AG04450 (cell line): ENCODE measurements around the gene CPT1A. TPM values are rescaled to one million over a fixed set of nuclear protein-coding genes. Genes with fewer than 3 reads are reported as not detected.

Source experiments
- CTCF ChIA-PET: fragments of 300-600, 350-600 bp; formaldehyde crosslinking; extraction: SDS; loops from one replicate; lab custom pipeline; 2022; ENCODE audit warnings: antibody characterized with exemption, inconsistent platforms; lab: Charles Lee
- POLR2A ChIA-PET: fragments of 350-600 bp; formaldehyde crosslinking; extraction: SDS; loops from one replicate; lab custom pipeline; 2021; ENCODE audit warnings: antibody characterized with exemption, inconsistent platforms; lab: Yijun Ruan, JAX
- DNase-seq: peaks from one replicate; pipeline ENCODE4 v3.0.0-alpha.2; 2011; ENCODE audit warnings: low read depth, low spot score
- H3K27ac ChIP-seq: one replicate; pipeline ENCODE4 v1.5.1; 2012; ENCODE audit warnings: low read depth, low read length, control low read depth
- H3K27me3 ChIP-seq: one replicate; pipeline ENCODE4 v1.6.0; 2012; ENCODE audit warnings: low read length; ENCODE audit not compliant: control insufficient read depth, insufficient read depth
- H3K4me3 ChIP-seq: 2 replicates; pipeline ENCODE4 v1.5.1; 2011; ENCODE audit warnings: mild to moderate bottlenecking, low read depth, low read length, control low read depth
- H3K9me3 ChIP-seq: 2 replicates; pipeline ENCODE4 v1.5.1; 2012; ENCODE audit warnings: low read length; ENCODE audit not compliant: control insufficient read depth, insufficient read depth
- polyA plus RNA-seq: library from polyadenylated mRNA; depleted of rRNA; stranded (reverse); fragments of >200 nt; gene quantifications from 2 replicates; pipeline ENCODE4 v1.2.3, GENCODE V29; 2011
- TF ChIP-seq, protein P1 (sequence below): IDR thresholded peaks from 2 replicates; pipeline ENCODE4 v1.5.1; 2011; ENCODE audit warnings: low read depth, low read length, control low read depth, inconsistent platforms

Gene CPT1A
- polyA plus RNA-seq, 1 experiment: 12.4 TPM

DNA sequence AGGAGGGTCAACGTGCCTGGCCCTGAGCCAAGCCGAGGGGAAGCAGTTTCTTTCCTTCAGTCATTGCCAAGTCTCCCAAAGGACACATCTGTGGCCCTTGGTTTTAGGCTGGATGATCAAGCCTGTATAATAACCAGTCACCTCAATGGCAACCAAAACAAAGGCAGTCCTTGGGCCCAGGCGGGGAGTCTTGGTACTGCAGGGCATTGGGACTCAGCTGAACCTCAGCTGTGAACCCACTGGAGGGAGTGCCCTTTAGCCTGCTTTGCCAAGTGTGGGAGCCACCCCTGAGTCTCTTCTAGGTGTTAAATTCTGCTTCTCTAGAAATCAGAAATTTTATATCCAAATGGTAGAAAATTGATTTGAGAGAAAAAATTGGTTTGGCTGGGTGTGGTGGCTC lies 36.9 kb downstream of the CPT1A start:
- TF ChIP-seq, protein P1, sequence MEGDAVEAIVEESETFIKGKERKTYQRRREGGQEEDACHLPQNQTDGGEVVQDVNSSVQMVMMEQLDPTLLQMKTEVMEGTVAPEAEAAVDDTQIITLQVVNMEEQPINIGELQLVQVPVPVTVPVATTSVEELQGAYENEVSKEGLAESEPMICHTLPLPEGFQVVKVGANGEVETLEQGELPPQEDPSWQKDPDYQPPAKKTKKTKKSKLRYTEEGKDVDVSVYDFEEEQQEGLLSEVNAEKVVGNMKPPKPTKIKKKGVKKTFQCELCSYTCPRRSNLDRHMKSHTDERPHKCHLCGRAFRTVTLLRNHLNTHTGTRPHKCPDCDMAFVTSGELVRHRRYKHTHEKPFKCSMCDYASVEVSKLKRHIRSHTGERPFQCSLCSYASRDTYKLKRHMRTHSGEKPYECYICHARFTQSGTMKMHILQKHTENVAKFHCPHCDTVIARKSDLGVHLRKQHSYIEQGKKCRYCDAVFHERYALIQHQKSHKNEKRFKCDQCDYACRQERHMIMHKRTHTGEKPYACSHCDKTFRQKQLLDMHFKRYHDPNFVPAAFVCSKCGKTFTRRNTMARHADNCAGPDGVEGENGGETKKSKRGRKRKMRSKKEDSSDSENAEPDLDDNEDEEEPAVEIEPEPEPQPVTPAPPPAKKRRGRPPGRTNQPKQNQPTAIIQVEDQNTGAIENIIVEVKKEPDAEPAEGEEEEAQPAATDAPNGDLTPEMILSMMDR: no peak
- peaks cover 4% of the 10 kb centered on the region; the same call in 1 of the 2 replicates for H3K9me3 ChIP-seq
- H3K27ac ChIP-seq: no peak overlapping the region
- no peak overlapping the region for H3K4me3 ChIP-seq
- ChIA-PET POLR2A (no interaction called here), CTCF (no interaction called here)
- DNase-seq: no peak
- H3K27me3 ChIP-seq: no peaks in the 10 kb centered on the region

DNA sequence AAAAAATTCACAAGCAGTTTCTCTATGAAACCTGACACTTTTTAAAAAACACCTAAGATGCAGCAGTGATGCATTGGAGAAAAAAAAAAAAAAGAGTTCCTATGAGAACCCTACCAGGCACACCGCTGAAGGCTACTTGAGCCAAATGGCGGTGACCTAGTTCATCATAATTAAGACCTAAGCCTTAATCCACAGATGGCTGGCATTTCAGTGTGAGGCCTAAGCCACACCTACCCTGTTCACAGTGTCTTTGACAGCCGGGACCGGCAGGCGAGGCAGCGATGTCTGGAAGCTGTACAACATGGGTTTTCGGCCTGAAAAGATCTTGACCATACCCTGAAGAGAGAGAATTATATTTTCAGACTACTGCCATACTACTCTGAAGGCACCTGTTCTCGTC lies 38.0 kb downstream of the CPT1A start:
- no peaks in the 10 kb centered on the region for H3K27me3 ChIP-seq
- no peak overlapping the region for H3K27ac ChIP-seq
- no peak overlapping the region for H3K4me3 ChIP-seq
- CTCF ChIA-PET: interaction anchor here (0.6 kb wide), 1 partner anchor 151 kb away, joined by 3 read pairs; no protein-coding TSS in a partner anchor
- DNase-seq: no peak
- peaks cover 4% of the 10 kb centered on the region; the same call in 1 of the 2 replicates for H3K9me3 ChIP-seq
- POLR2A ChIA-PET: no interaction called here
- TF ChIP-seq, protein P1: no peak

DNA sequence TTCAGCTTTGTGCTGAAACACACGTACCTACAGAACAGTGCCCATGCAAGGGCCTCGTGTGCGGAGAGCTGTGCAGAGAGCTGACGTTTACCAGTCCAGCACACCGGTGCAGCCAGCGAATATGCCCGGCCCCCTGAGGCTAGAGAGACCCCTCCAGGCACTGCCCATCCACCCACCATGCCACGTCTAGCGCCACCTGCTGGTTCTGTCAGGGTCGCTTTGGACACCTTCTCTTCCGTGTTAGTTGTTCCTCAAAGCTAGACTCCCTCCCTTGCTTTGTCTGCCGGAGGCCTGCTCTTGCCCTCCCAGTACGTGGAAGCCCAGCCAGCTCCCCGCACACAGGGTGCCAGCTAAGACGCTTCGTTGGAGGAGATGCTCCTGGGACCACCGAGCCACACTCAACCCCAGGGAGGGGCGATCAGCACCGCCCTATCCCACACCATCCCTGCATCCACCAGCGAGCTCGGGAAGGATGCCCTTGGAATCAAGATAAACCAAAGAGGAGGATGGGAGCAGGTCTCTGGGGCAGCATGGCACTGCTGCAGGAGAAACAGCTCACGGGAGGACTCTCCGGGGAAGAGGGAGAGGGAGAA lies 43.4 kb downstream of the CPT1A start:
- ChIA-PET POLR2A (no interaction called here), CTCF (interaction anchor here (0.7 to 2.2 kb wide), 5 partner anchors 9 to 155 kb away, joined by 3 to 19 read pairs (median 5); no protein-coding TSS in a partner anchor)

DNA sequence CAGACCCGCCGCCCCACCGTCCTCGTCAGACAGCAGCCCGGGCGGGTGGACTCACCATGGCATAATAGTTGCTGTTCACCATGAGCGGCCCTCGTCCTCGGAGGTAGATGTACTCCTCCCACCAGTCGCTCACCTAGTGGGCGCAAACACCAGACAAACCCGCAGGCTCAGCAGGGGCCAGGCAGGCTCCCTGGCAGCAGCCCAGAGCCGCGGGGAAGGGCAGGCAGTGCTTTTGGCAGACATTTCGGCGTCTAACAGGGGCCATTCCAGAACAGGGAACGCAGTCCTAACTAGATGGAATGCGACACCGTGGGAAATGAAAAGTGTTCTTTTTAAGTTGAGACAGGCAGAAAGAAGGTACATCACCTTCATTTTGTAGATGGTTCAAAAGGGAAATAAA lies 44.9 kb downstream of the CPT1A start:
- no peaks in the 10 kb centered on the region for H3K27me3 ChIP-seq
- no peak overlapping the region for H3K27ac ChIP-seq
- TF ChIP-seq, protein P1: no peak
- no peak overlapping the region for H3K4me3 ChIP-seq
- CTCF ChIA-PET: no interaction called here
- POLR2A ChIA-PET: no interaction called here
- no peak for DNase-seq
- no peaks in the 10 kb centered on the region for H3K9me3 ChIP-seq

More for the DNA sequence above, 43.4 kb downstream of the CPT1A start:
- H3K27me3 ChIP-seq: no peaks in the 10 kb centered on the region
- no peak for DNase-seq
- H3K9me3 ChIP-seq: no peaks in the 10 kb centered on the region
- TF ChIP-seq, protein P1: peak; percentile 66
- H3K4me3 ChIP-seq: no peak overlapping the region
- H3K27ac ChIP-seq: no peak overlapping the region

DNA sequence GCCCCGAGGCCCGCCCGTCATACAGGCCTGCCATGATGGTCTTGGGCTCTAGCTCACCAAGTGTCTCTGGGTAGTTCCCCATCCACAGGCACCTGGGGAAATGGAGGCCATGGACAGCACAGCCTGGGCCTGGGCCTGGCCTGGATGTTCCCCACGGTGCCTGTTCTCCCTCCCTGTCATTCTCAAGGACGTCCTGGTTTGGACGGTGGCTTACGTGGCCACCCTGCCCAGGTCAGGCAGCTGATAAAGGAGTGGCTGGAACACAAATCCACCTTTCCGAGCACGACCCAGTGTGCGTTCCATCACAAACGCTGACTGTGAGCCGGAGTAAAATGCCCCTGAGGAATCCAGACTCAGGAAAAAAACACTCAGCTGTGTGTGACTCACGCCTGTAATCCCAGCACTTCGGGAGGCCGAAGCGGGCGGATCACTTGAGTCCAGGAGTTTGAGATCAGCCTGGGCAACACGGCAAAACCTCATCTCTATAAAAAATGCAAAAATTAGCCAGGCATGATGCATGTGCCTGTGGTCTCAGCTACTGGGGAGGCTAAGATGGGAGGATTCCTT lies 49.2 kb downstream of the CPT1A start:
- POLR2A ChIA-PET: interaction anchor here (1.0 kb wide), 1 partner anchor 9 kb away, joined by 3 read pairs; no protein-coding TSS in a partner anchor
- H3K27ac ChIP-seq: no peak overlapping the region
- TF ChIP-seq, protein P1: no peak
- DNase-seq: no peak
- no peaks in the 10 kb centered on the region for H3K9me3 ChIP-seq
- H3K27me3 ChIP-seq: no peaks in the 10 kb centered on the region
- no peak overlapping the region for H3K4me3 ChIP-seq
- CTCF ChIA-PET: no interaction called here
